HG03565 (cell line): ENCODE results near the gene MBOAT2.
A peak's percentile ranks its signal among the peaks of the same experiment; 100 is the strongest.
"Not testable (repeated sequence)": the region's sequence is repeated elsewhere in the genome, so short reads cannot be mapped to it uniquely, and the experiment has no call there.

ENCODE experiments used
- ATAC-seq: cut with Tn5 transposase; IDR thresholded peaks from one replicate; pipeline ENCODE4 v1.9.1; 2021; ENCODE audit warnings: mild to moderate bottlenecking, moderate library complexity; ENCODE audit not compliant: unreplicated experiment

MBOAT2 gene, protein sequence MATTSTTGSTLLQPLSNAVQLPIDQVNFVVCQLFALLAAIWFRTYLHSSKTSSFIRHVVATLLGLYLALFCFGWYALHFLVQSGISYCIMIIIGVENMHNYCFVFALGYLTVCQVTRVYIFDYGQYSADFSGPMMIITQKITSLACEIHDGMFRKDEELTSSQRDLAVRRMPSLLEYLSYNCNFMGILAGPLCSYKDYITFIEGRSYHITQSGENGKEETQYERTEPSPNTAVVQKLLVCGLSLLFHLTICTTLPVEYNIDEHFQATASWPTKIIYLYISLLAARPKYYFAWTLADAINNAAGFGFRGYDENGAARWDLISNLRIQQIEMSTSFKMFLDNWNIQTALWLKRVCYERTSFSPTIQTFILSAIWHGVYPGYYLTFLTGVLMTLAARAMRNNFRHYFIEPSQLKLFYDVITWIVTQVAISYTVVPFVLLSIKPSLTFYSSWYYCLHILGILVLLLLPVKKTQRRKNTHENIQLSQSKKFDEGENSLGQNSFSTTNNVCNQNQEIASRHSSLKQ

DNA sequence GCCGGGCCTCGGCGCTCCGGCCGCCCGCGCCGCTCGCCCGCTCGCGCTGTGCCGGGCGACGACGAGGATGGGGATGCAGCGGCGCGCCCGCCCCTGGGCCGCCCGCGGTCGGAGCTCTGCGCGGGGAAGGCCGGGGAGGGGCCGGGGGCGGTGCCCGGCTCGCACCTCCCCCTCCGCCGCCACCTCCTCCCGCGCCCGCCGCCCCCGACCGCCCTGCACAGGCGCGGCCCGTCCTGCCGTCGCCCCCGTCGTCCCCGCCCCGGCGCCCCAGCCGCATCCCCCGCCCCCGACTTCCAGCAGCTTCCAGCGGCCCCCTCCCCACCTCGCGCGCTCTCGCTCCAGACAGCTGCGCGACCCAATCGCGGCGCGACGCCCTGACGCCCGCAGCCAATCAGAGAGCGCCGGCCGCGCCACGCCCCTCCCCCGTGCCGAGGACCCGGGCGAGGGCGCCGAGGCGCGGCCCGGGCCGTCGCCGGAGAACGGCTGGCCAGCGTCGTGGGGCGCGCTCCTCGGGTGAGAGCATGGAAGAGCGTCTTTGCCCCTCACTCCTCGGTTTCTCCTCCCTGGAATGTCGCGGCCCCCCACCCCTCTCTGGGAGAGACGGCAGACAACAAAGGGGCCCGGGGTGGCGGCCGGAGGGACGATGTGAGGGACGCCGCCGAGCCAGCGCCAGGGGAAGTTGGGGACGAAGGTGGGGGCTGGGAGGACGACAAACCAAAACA, at the start of gene MBOAT2:
Gene MBOAT2, minus strand, starts transcription at position 69 of the 722 bp plus-strand sequence. CDS start 70 bp downstream, outside the sequence.
- peak; percentile 84 for ATAC-seq

- no peak for ATAC-seq
Observed at GRCh38 chr2:9052821-9053533, 49.5 kb upstream of the MBOAT2 start.

DNA sequence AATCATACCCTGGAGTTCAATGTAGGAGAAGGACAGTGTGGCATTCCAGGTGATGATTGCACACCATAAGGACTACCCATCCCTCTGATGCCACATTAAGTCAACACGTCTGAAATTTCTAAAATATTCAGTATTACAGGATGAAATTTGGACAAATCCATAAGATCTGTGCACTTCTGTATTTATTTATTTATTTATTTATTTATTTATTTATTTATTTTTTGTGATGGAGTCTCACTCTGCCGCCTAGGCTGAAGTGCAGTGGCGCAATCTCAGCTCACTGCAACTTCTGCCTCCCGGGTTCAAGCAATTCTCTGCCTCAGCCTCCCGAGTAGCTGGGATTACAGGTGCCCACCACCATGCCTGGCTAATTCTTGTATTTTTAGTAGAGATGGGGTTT, 48.0 kb upstream of the MBOAT2 start:
- ATAC-seq: not testable (repeated sequence)

DNA sequence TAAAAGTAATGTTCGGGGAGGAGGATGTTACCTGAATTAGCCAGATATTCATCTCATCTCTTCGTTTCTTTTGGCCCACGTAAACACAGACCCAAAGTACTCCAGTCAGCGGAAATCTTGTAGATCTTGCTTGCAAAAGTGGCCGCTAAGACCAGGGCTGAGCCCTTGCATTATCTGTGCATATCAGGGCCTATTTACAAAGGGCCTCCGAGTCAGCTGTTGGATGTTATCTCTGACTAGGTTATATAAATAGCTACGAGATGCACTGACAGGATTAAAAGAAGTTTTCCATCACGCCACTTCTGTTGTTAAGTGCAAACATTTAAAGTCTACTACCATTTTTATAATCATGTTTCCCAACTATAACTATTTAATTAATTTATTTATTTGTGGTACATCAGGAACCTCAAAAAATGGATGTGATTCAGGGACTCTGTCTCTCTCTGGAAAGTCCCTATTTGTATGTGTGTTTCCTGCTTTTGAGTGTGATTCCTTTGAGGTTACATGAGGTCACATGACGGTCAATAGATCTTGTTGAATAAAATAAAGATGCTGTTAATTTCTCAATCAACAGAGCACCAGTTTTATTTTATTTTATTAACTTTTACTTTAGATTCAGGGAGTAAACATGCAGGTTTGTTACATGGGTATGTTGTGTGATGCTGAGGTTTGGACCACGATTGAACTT, 46.8 kb upstream of the MBOAT2 start:
- ATAC-seq: no peak

DNA sequence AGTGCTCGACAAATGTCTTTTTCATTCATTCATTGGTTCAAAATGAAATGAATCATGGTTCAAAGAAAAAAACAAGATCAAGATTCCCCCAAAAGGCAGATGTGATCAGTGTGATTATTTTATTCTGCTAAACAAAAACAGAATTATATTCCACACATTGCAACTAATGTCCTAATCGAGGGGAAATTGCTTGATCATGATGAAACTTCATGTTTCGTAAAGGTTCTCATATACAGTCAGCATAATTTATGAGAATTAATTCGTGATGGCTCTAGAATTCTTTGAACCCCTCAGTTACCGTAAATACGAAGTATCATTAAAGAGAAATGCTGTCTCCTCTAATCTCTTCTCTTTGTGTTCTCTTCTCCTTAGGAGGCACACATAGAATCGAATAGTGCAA, 42.1 kb upstream of the MBOAT2 start:
- no peak for ATAC-seq

GRCh38 chr2:9043491-9043890, 40.0 kb upstream of the MBOAT2 start:
- not testable (repeated sequence) for ATAC-seq

- no peak for ATAC-seq
Observed at GRCh38 chr2:9037166-9037565, 33.7 kb upstream of the MBOAT2 start.

- no peak for ATAC-seq
Observed at GRCh38 chr2:9033385-9034168, 30.1 kb upstream of the MBOAT2 start.

- ATAC-seq: no peak
Observed at GRCh38 chr2:9032536-9033255, 29.2 kb upstream of the MBOAT2 start.

DNA sequence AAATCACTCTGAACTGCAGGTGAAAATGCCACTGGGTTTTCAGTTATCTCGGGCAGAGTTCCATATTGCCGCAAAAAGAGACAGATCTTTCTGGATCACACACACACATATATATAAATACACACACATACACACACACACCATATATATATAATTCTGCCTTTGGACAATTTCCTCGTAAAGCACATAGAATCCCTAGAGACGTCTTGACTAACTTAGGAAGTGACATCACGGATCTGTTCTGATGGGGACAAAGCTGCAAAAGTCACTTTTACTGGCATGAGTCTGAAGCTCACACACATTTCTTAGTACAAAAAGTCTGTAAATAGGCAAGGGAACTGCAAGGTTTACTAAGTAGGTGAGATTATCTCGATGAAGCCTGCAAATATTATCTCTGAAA, 28.6 kb upstream of the MBOAT2 start:
- no peak for ATAC-seq

DNA sequence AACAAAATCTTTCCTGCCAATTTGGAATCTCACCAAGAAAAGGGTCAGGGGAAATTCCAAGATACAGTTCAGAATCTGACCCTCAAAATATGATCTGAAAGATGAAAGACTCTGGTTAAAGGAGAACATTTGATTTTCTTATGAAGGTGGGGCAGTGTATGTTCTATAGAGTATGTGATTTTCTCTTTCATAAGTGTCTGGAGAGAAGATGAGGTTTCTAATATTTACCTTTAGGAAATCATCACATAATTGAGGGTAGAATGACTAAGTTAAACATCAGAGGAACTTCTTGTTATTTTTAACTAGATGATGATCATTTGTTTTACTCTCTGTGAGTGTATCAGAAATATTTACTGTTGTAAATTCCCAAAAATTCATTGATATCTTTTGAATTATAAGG, 27.8 kb upstream of the MBOAT2 start:
- no peak for ATAC-seq

DNA sequence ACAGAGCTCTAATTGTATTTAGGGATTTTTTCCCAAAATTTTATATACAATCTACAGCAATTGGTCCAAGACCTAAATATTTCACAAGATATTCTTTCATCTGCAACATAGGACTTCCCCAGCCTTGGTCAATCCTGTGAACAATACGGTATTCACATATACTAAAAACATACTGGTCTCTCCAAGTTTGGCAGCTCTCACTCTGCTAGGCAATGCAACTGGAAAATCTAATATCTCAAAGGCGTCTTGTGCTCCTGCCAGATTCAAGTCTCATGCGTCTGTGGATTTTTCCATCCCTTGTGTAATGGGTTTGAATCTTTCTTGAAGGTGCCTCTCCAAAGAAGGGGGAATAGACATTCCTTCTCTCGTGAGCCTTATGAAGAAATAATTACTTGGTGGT, 27.4 kb upstream of the MBOAT2 start:
- no peak for ATAC-seq

- no peak for ATAC-seq
Observed at GRCh38 chr2:9030190-9030589, 26.7 kb upstream of the MBOAT2 start.

- no peak for ATAC-seq
Observed at GRCh38 chr2:9029721-9030120, 26.2 kb upstream of the MBOAT2 start.

DNA sequence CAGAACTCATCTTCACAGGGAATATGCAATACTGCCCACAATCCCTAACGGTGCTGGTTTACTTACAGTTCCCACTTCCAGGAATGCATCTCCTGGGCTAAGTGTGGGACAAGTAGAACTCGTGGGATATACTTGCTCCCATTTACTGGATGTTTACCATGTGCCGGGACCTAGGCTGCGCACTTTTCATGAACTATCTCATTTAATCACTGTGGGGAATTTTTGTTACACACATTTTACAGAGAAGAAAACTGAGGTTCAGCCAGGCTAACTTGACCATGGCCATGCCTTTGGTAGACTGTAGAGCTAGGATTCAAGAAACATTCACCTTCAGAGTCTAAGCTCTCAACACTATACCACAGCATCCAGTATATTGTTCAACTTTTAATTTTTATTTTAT, 24.4 kb upstream of the MBOAT2 start:
- ATAC-seq: no peak

- no peak for ATAC-seq
Observed at GRCh38 chr2:9025746-9026145, 22.3 kb upstream of the MBOAT2 start.

GRCh38 chr2:9024575-9024974, 21.1 kb upstream of the MBOAT2 start:
- ATAC-seq: no peak

GRCh38 chr2:9021563-9022211, 18.2 kb upstream of the MBOAT2 start:
- ATAC-seq: no peak

GRCh38 chr2:9020267-9020666, 16.8 kb upstream of the MBOAT2 start:
- ATAC-seq: no peak
